H1 (cell line): ENCODE measurements around the gene SLC31A2. TPM values are rescaled to one million over a fixed set of nuclear protein-coding genes. Genes with fewer than 3 reads are reported as not detected.

Experiments
- CTCF ChIA-PET: fragments of 300-600 bp; sonication (Branson Sonifier 250); formaldehyde crosslinking; loops from one replicate; lab custom pipeline; 2021; ENCODE audit not compliant: partially characterized antibody; lab: Charles Lee
- POLR2A ChIA-PET: fragments of 300-600 bp; sonication (Branson Sonifier 250); formaldehyde crosslinking; loops from one replicate; lab custom pipeline; 2021; ENCODE audit warnings: inconsistent platforms; ENCODE audit not compliant: partially characterized antibody; lab: Charles Lee
- DNase-seq, 2 experiments: peaks; one replicate each; pipeline versions ENCODE4 v3.0.0 to v3.0.0-alpha.2; 2010 to 2022; ENCODE audit warnings: low spot score in 2 of 2, low read depth in 1 of 2, mixed read lengths in 1 of 2
- FAIRE-seq: peaks from 2 replicates; lab custom pipeline; 2011; peaks lifted over from hg19 to GRCh38; lab: Jason Lieb, UNC
- H2AFZ ChIP-seq: 2 replicates; pipeline ENCODE4 v1.8.1; 2012; ENCODE audit warnings: low read length, inconsistent platforms
- H2AK5ac ChIP-seq: 2 replicates; pipeline ENCODE4 v1.6.1; 2013; ENCODE audit warnings: low read depth, low read length
- H2BK120ac ChIP-seq: replicated peaks from 2 replicates; pipeline ENCODE3; 2013; ENCODE audit warnings: low read depth, low read length, inconsistent platforms
- H2BK12ac ChIP-seq: 2 replicates; pipeline ENCODE4 v1.6.1; 2013; ENCODE audit warnings: low read depth, low read length
- H2BK15ac ChIP-seq: 2 replicates; pipeline ENCODE4 v1.6.1; 2013; ENCODE audit warnings: low read length
- H2BK20ac ChIP-seq: 2 replicates; pipeline ENCODE4 v1.6.1; 2013; ENCODE audit warnings: low read length
- H2BK5ac ChIP-seq: 2 replicates; pipeline ENCODE4 v1.6.1; 2013; ENCODE audit warnings: low read depth, low read length
- H3K14ac ChIP-seq: 2 replicates; pipeline ENCODE4 v1.6.1; 2013; ENCODE audit warnings: inconsistent platforms; ENCODE audit not compliant: insufficient read length
- H3K18ac ChIP-seq: 2 replicates; pipeline ENCODE4 v1.6.1; 2013; ENCODE audit warnings: low read length; ENCODE audit errors: extremely low read depth
- H3K23ac ChIP-seq: 2 replicates; pipeline ENCODE4 v1.6.1; 2013; ENCODE audit warnings: inconsistent platforms; ENCODE audit not compliant: insufficient read length
- H3K23me2 ChIP-seq: 2 replicates; pipeline ENCODE4 v1.6.1; 2013; ENCODE audit warnings: low read depth, low read length
- H3K27ac ChIP-seq: 2 replicates; pipeline ENCODE4 v1.6.1; 2011; ENCODE audit warnings: low read depth, low read length, inconsistent platforms
- H3K27me3 ChIP-seq, 4 experiments: replicated peaks in 1 of 4; 1 replicate in 1 of 4; 2 replicates in 3 of 4; pipeline versions ENCODE4 v1.6.1 to v1.8.1; 2011 to 2013; ENCODE audit warnings: low read length in 3 of 4, mild to moderate bottlenecking in 3 of 4, inconsistent platforms in 2 of 4, mixed read lengths in 2 of 4, moderate library complexity in 1 of 4; ENCODE audit not compliant: control insufficient read depth in 3 of 4, insufficient read depth in 3 of 4; ENCODE audit errors: extremely low read depth in 1 of 4
- H3K36me3 ChIP-seq, 4 experiments: 2 replicates each; pipeline versions ENCODE4 v1.6.1 to v1.8.1; 2011 to 2013; ENCODE audit warnings: mild to moderate bottlenecking in 4 of 4, low read length in 3 of 4, moderate library complexity in 2 of 4, control low read depth in 1 of 4, inconsistent platforms in 1 of 4; ENCODE audit not compliant: insufficient read depth in 4 of 4, control insufficient read depth in 2 of 4
- H3K4ac ChIP-seq: replicated peaks from 2 replicates; pipeline ENCODE3; 2013; ENCODE audit warnings: low read length, low read depth, mixed read lengths, inconsistent platforms; ENCODE audit not compliant: insufficient read length
- H3K4me1 ChIP-seq, 4 experiments: replicated peaks in 1 of 4; 1 replicate in 1 of 4; 2 replicates in 3 of 4; pipeline versions ENCODE4 v1.6.1 to v1.8.1; 2011 to 2013; ENCODE audit warnings: low read length in 3 of 4, inconsistent platforms in 2 of 4, mixed read lengths in 1 of 4; ENCODE audit not compliant: insufficient read depth in 4 of 4, control insufficient read depth in 3 of 4
- H3K4me2 ChIP-seq, 2 experiments: 2 replicates each; pipeline versions ENCODE4 v1.6.1 to v1.8.1; 2011 to 2013; ENCODE audit warnings: low read depth in 2 of 2, low read length in 2 of 2, control low read depth in 1 of 2, inconsistent platforms in 1 of 2, mild to moderate bottlenecking in 1 of 2; ENCODE audit not compliant: insufficient read depth in 1 of 2
- H3K4me3 ChIP-seq, 4 experiments: fragments of 200-600, 300-600 bp in 1 of 4; sonication (generic), shearing (Covaris generic), sonication (Bioruptor Twin) in 1 of 4; 2 replicates each; pipeline versions ENCODE4 v1.5.1 to v1.8.1; 2011 to 2016; ENCODE audit warnings: low read length in 4 of 4, low read depth in 3 of 4, control low read depth in 2 of 4, inconsistent platforms in 2 of 4, mild to moderate bottlenecking in 2 of 4, mixed read lengths in 1 of 4, moderate library complexity in 1 of 4; ENCODE audit not compliant: insufficient read depth in 2 of 4; ENCODE audit errors: extremely low read depth in 1 of 4
- H3K56ac ChIP-seq: replicated peaks from 2 replicates; pipeline ENCODE3; 2013; ENCODE audit warnings: low read depth, mild to moderate bottlenecking, mixed read lengths, low read length, inconsistent platforms; ENCODE audit not compliant: insufficient read length
- H3K79me1 ChIP-seq: 2 replicates; pipeline ENCODE4 v1.6.1; 2013; ENCODE audit warnings: low read depth, low read length, control low read depth
- H3K79me2 ChIP-seq, 2 experiments: 2 replicates each; pipeline versions ENCODE4 v1.6.1 to v1.8.1; 2012 to 2013; ENCODE audit warnings: low read length in 2 of 2, mild to moderate bottlenecking in 2 of 2, inconsistent platforms in 1 of 2; ENCODE audit not compliant: insufficient read depth in 2 of 2, control insufficient read depth in 1 of 2
- H3K9ac ChIP-seq, 4 experiments: replicated peaks in 1 of 4; 1 replicate in 1 of 4; 2 replicates in 3 of 4; pipeline versions ENCODE4 v1.6.1 to v1.8.1; 2011 to 2013; ENCODE audit warnings: low read depth in 3 of 4, low read length in 3 of 4, control low read depth in 2 of 4, mild to moderate bottlenecking in 2 of 4, moderate library complexity in 2 of 4, inconsistent platforms in 1 of 4; ENCODE audit errors: extremely low read depth in 1 of 4
- H3K9me3 ChIP-seq, 2 experiments: 2 replicates each; pipeline versions ENCODE4 v1.6.1 to v1.8.1; 2012 to 2013; ENCODE audit warnings: mild to moderate bottlenecking in 2 of 2, moderate library complexity in 2 of 2, control low read depth in 1 of 2, inconsistent platforms in 1 of 2, low read depth in 1 of 2, low read length in 1 of 2, mixed read lengths in 1 of 2; ENCODE audit not compliant: insufficient read depth in 2 of 2
- H4K20me1 ChIP-seq, 2 experiments: replicated peaks in 1 of 2; 2 replicates each; pipeline versions ENCODE3 to v1.8.1; 2011 to 2013; ENCODE audit warnings: inconsistent platforms in 2 of 2, low read length in 2 of 2, mild to moderate bottlenecking in 1 of 2; ENCODE audit not compliant: insufficient read depth in 2 of 2, control insufficient read depth in 1 of 2
- H4K5ac ChIP-seq: 2 replicates; pipeline ENCODE4 v1.6.1; 2013; ENCODE audit warnings: low read length, low read depth, mixed read lengths, inconsistent platforms; ENCODE audit not compliant: insufficient read length
- H4K8ac ChIP-seq: 2 replicates; pipeline ENCODE4 v1.8.0; 2013; ENCODE audit warnings: mild to moderate bottlenecking, moderate library complexity, low read length, inconsistent platforms; ENCODE audit not compliant: insufficient read depth; ENCODE audit errors: extremely low read depth
- H4K91ac ChIP-seq: replicated peaks from 2 replicates; pipeline ENCODE3; 2013; ENCODE audit warnings: low read length, mixed read lengths, inconsistent platforms; ENCODE audit not compliant: insufficient read length
- CBX8 ChIP-seq: fragments of 300-800, 300-1000 bp; sonication (generic); IDR thresholded peaks from 2 replicates; pipeline ENCODE4 v1.7.1; 2016; ENCODE audit warnings: low read depth, low read length, borderline replicate concordance
- CEBPB ChIP-seq: IDR thresholded peaks from 2 replicates; pipeline ENCODE4 v1.6.1; 2012; ENCODE audit warnings: low read depth, low read length
- EZH2 ChIP-seq: fragments of 200-600 bp; sonication (generic); IDR thresholded peaks from 2 replicates; pipeline ENCODE4 v1.7.1; 2012; ENCODE audit warnings: low read depth, mild to moderate bottlenecking, moderate library complexity, low read length, inconsistent platforms; ENCODE audit not compliant: severe bottlenecking
- GTF2F1 ChIP-seq: IDR thresholded peaks from 2 replicates; pipeline ENCODE4 v1.6.1; 2012; ENCODE audit warnings: low read depth, low read length, improper control_type of control experiment, borderline replicate concordance
- MAFK ChIP-seq: IDR thresholded peaks from 2 replicates; pipeline ENCODE4 v1.6.1; 2012; ENCODE audit warnings: low read depth, mild to moderate bottlenecking, improper control_type of control experiment, low read length
- NRF1 ChIP-seq: IDR thresholded peaks from 2 replicates; pipeline ENCODE4 v1.6.1; 2011; ENCODE audit warnings: mild to moderate bottlenecking, low read depth, low read length, improper control_type of control experiment
- POLR2A ChIP-seq, 2 experiments: IDR thresholded peaks; 1 replicate in 1 of 2; 2 replicates in 1 of 2; pipeline ENCODE4 v1.6.1; 2011; ENCODE audit warnings: low read depth in 2 of 2, low read length in 2 of 2, mild to moderate bottlenecking in 2 of 2; ENCODE audit errors: control extremely low read depth in 1 of 2
- RXRA ChIP-seq: IDR thresholded peaks from 2 replicates; pipeline ENCODE4 v1.6.1; 2011; ENCODE audit warnings: low read depth, mild to moderate bottlenecking, low read length, moderate library complexity; ENCODE audit not compliant: insufficient read depth
- SIRT6 ChIP-seq: IDR thresholded peaks from one replicate; pipeline ENCODE4 v1.7.1; 2012; ENCODE audit warnings: low read length, inconsistent platforms
- TAF7 ChIP-seq: optimal IDR thresholded peaks from 2 replicates; pipeline ENCODE3; 2011; ENCODE audit warnings: low read depth, mild to moderate bottlenecking, inconsistent platforms, low read length, moderate library complexity, borderline replicate concordance
- TEAD4 ChIP-seq: IDR thresholded peaks from 2 replicates; pipeline ENCODE4 v1.6.1; 2012; ENCODE audit warnings: low read depth, low read length, inconsistent platforms, mixed read lengths
- YY1 ChIP-seq: IDR thresholded peaks from 2 replicates; pipeline ENCODE4 v1.6.1; 2011; ENCODE audit warnings: low read depth, mild to moderate bottlenecking, low read length
- WGBS, 2 experiments: shearing (Covaris generic) in 1 of 2; methylation state at CpG; one replicate each; pipeline versions ENCODE4 v1.1.6 to v1.1.7; 2013 to 2015; ENCODE audit warnings: low lambda C conversion rate in 2 of 2, mixed read lengths in 2 of 2, inconsistent platforms in 1 of 2, low coverage in 1 of 2, missing lambda C conversion rate in 1 of 2; ENCODE audit not compliant: insufficient replicate concordance in 2 of 2, insufficient coverage in 1 of 2, insufficient read length in 1 of 2; ENCODE audit errors: extremely low coverage in 1 of 2, missing lambda C conversion rate in 1 of 2; 5-methylcytosine and 5-hydroxymethylcytosine counted together
- polyA plus RNA-seq, 7 experiments: library from polyadenylated mRNA; depleted of rRNA in 3 of 7; stranded (reverse) in 5 of 7; unstranded in 2 of 7; fragments of >200 nt in 5 of 7; fragments of 200-250 nt in 2 of 7; gene quantifications; 1 replicate in 5 of 7; 2 replicates in 1 of 7; 4 replicates in 1 of 7; pipeline versions ENCODE4 v1.2.1 to v1.2.3, GENCODE V29; 2011 to 2013; ENCODE audit warnings: missing spikeins in 2 of 7, mixed read lengths in 2 of 7
- total RNA-seq: library from RNA; stranded (reverse); fragmentation: NEBNext Ultra II Directional; extraction: Animal tissue kit (Norgen Biotek cat#: 25700); gene quantifications from 2 replicates; pipeline ENCODE4 v1.2.1, GENCODE V29; 2021
- TF ChIP-seq, protein P1 (sequence below): IDR thresholded peaks from 2 replicates; pipeline ENCODE4 v1.6.1; 2012; ENCODE audit warnings: low read length, inconsistent platforms
- TF ChIP-seq, protein P2 (sequence below): IDR thresholded peaks from 2 replicates; pipeline ENCODE4 v1.6.1; 2012; ENCODE audit warnings: inconsistent platforms

Gene SLC31A2
- total and polyA plus RNA-seq, 2 of the 8 experiments (the other 6 are each of a cell fraction or from before 2014, with no cell fraction given) = 2.0 to 2.9 TPM

DNA sequence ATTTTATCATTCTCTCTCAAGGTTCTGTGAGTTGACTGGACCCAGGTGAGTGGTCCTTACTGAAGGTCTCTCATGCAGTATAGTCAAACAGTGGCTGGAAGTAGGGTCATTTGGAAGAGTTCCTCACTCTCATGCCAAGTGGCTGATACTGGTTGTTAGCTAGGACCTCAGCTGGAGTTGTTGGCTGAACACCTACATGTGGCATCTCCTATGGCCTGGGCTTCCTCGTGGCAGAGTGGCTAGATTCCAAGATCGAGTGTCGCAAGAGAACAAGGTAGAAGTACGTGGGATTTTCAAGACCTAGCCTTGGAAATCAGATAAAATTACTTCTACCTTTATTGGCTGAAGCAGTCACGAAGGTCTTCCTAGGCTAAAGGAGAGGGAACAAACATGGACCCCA lies 7.6 kb downstream of the SLC31A2 start:
- FAIRE-seq (peak; percentile 24), DNase-seq (no peak)
- Histone ChIP-seq H3K4me1 (peaks cover 0 to 11% (median 7%) of the 10 kb centered on the region in 4 experiments; a peak in 5 of 7 replicates), H3K27ac (no peak overlapping the region), H2AK5ac (no peak overlapping the region), H2BK120ac (no peak overlapping the region), H3K4me2 (no peak overlapping the region), H2BK12ac (no peak overlapping the region), H3K9me3 (no peaks in the 10 kb centered on the region), H3K14ac (no peak overlapping the region), H3K79me1 (no peaks in the 10 kb centered on the region), H2AFZ (no peak overlapping the region), H3K23me2 (no peaks in the 10 kb centered on the region), H2BK5ac (no peak overlapping the region), H3K4me3 (no peak overlapping the region), H4K8ac (no peak overlapping the region), H2BK20ac (no peak overlapping the region), H3K18ac (no peak overlapping the region), H2BK15ac (0 out of 2 replicates have a peak overlapping the region, but pooled peaks have one; percentile 26), H3K4ac (no peak overlapping the region), H3K56ac (no peak overlapping the region), H4K5ac (no peak overlapping the region), H3K23ac (no peak overlapping the region), H3K36me3 (no peaks in the 10 kb centered on the region), H3K27me3 (no peaks in the 10 kb centered on the region), H3K79me2 (no peaks in the 10 kb centered on the region), H4K91ac (no peak overlapping the region), H4K20me1 (no peaks in the 10 kb centered on the region), H3K9ac (no peak overlapping the region)
- ChIA-PET POLR2A (interaction anchor here (0.7 kb wide), 1 partner anchor 1951 kb away, joined by 3 read pairs; no protein-coding TSS in a partner anchor), CTCF (no interaction called here)
- WGBS, 2 experiments = 87% methylated on average over 5 of the region's 5 CpGs; no CpG with 5 or more reads in 1 of the 2 experiments
- TF ChIP-seq CEBPB = no peak
- TF ChIP-seq SIRT6 = no peak
- no peak for TF ChIP-seq MAFK
- TF ChIP-seq CBX8 = no peak
- TF ChIP-seq POLR2A (IDR thresholded peaks at IDR 0.05; ENCODE audit: control extremely low read depth in 1 of 2, low read depth in 2 of 2, low read length in 2 of 2) = no peak
- TF ChIP-seq NRF1 = no peak
- TF ChIP-seq YY1 = no peak
- no peak for TF ChIP-seq TEAD4
- no peak for TF ChIP-seq RXRA
- no peak for TF ChIP-seq TAF7
- TF ChIP-seq, protein P1, sequence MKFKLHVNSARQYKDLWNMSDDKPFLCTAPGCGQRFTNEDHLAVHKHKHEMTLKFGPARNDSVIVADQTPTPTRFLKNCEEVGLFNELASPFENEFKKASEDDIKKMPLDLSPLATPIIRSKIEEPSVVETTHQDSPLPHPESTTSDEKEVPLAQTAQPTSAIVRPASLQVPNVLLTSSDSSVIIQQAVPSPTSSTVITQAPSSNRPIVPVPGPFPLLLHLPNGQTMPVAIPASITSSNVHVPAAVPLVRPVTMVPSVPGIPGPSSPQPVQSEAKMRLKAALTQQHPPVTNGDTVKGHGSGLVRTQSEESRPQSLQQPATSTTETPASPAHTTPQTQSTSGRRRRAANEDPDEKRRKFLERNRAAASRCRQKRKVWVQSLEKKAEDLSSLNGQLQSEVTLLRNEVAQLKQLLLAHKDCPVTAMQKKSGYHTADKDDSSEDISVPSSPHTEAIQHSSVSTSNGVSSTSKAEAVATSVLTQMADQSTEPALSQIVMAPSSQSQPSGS = no peak
- TF ChIP-seq GTF2F1 = no peak
- TF ChIP-seq, protein P2, sequence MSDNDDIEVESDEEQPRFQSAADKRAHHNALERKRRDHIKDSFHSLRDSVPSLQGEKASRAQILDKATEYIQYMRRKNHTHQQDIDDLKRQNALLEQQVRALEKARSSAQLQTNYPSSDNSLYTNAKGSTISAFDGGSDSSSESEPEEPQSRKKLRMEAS = no peak
- no peak for TF ChIP-seq EZH2
